Posterior vena cava (tissue), 2 donors: Measurements from ENCODE around the gene AKAP10. TPM values are rescaled to one million over a fixed set of nuclear protein-coding genes. Genes with fewer than 3 reads are reported as not detected.
"Not testable (repeated sequence)": the region's sequence is repeated elsewhere in the genome, so short reads cannot be mapped to it uniquely, and the experiment has no call there.

Experiments used
- DNase-seq: peaks from one replicate; pipeline ENCODE4 v3.0.0-alpha.2; 2020; ENCODE audit warnings: low spot score
- intact Hi-C, 2 donors: fragments of 100-400 bp; cut with DNase I; formaldehyde crosslinking; loops; one replicate each; pipeline versions ENCODE4 v1.14.1 to v1.14.2; 2022 to 2023
- long read RNA-seq, 2 donors: library from polyadenylated mRNA; unstranded; transcript quantifications; one replicate each; pipeline ENCODE4 v2.0.0, GENCODE V29; 2020 to 2021
- total RNA-seq, 2 donors: library from RNA; stranded (reverse); fragmentation: NEBNext Ultra II Directional; extraction: Animal tissue kit (Norgen Biotek cat#: 25700); gene quantifications; one replicate each; pipeline ENCODE4 v1.2.1, GENCODE V29; 2021
- donor health status: DM: yes; HTN: yes; CAD: no.
- donor health status: DM: yes; HTN: yes; CAD: no.

The AKAP10 gene
- 10 to 100 TPM; 35.5 to 37.0 TPM for total RNA-seq
- long read RNA-seq, donor 1, full-length matches to known transcripts: 6 of 12 reads
- long read RNA-seq, donor 1, partial matches to known transcripts: 4 of 12 reads
- long read RNA-seq, donor 1, other reads (novel, unspliced or antisense): 2 of 12 reads
- long read RNA-seq, donor 2, full-length matches to known transcripts: 1 of 5 reads
- long read RNA-seq, donor 2, partial matches to known transcripts: 3 of 5 reads
- long read RNA-seq, donor 2, other reads (novel, unspliced or antisense): 1 of 5 reads

GRCh38 chr17:19977293-19978208 lies at the start of gene AKAP10:
Gene AKAP10, minus strand, starts transcription at chr17:19977828. Its CDS starts 149 bp downstream, at chr17:19977679.
- DNase-seq: peak; percentile 98
- intact Hi-C loops: no loop called here

GRCh38 chr17:20026960-20027359 lies 49.3 kb upstream of the AKAP10 start:
- intact Hi-C loops: no loop called here
- DNase-seq: no peak

GRCh38 chr17:20022701-20023100 lies 45.1 kb upstream of the AKAP10 start:
- intact Hi-C loops: no loop called here

GRCh38 chr17:20016475-20016992 lies 38.9 kb upstream of the AKAP10 start:
- DNase-seq, intact Hi-C loops: not testable (repeated sequence)

More at GRCh38 chr17:20022701-20023100, 45.1 kb upstream of the AKAP10 start:
- no peak for DNase-seq

GRCh38 chr17:20012017-20012536 lies 34.4 kb upstream of the AKAP10 start:
- intact Hi-C loops: no loop called here
- DNase-seq: no peak

GRCh38 chr17:20010936-20011335 lies 33.3 kb upstream of the AKAP10 start:
- DNase-seq: no peak
- intact Hi-C loops: no loop called here

GRCh38 chr17:20010099-20010863 lies 32.7 kb upstream of the AKAP10 start:
- intact Hi-C loops: no loop called here
- no peak for DNase-seq

- DNase-seq: peak; percentile 94
- intact Hi-C loops: loop anchor here in 1 of 2 donors (5.0 kb wide), 2 partner anchors 88 to 108 kb away; no protein-coding TSS in a partner anchor
These were observed 31.9 kb upstream of the AKAP10 start, which contains the start of gene SPECC1 for GRCh38 chr17:20009302-20010098. Gene SPECC1, plus strand, starts transcription at chr17:20009359. Its CDS starts 87,293 bp downstream, at chr17:20096652.

- intact Hi-C loops: loop anchor here in 1 of 2 donors (5.0 kb wide), 2 partner anchors 88 to 108 kb away; no protein-coding TSS in a partner anchor
- DNase-seq: no peak
These were observed 31.3 kb upstream of the AKAP10 start for GRCh38 chr17:20009052-20009301.

GRCh38 chr17:20008242-20009051 lies 30.8 kb upstream of the AKAP10 start:
- intact Hi-C loops: loop anchor here in 1 of 2 donors (5.0 kb wide), 2 partner anchors 89 to 109 kb away; no protein-coding TSS in a partner anchor
- DNase-seq: no peak

GRCh38 chr17:19996502-19996901 lies 18.9 kb upstream of the AKAP10 start:
- no peak for DNase-seq
- intact Hi-C loops: no loop called here

GRCh38 chr17:19996086-19996485 lies 18.5 kb upstream of the AKAP10 start:
- intact Hi-C loops: no loop called here
- DNase-seq: no peak

GRCh38 chr17:19992803-19993713 lies 15.4 kb upstream of the AKAP10 start:
- intact Hi-C loops: loop anchor here (2.0 to 5.0 kb wide), 2 partner anchors 119 to 128 kb away; no protein-coding TSS in a partner anchor
- peak; percentile 95 for DNase-seq

- no peak for DNase-seq
- intact Hi-C loops: loop anchor here in 1 of 2 donors (5.0 kb wide), 1 partner anchor 121 kb away; no protein-coding TSS in a partner anchor
These were observed 13.7 kb upstream of the AKAP10 start for GRCh38 chr17:19991252-19991885.

- no peak for DNase-seq
- intact Hi-C loops: no loop called here
These were observed 10.3 kb upstream of the AKAP10 start for GRCh38 chr17:19987897-19988296.
